LHCN-M2 (cell line): ENCODE data around the gene TACSTD2. TPM values are rescaled to one million over a fixed set of nuclear protein-coding genes. Genes with fewer than 3 reads are reported as not detected.
"Not testable (repeated sequence)": the region's sequence is repeated elsewhere in the genome, so short reads cannot be mapped to it uniquely, and the experiment has no call there.

Source experiments
- DNase-seq: peaks from one replicate; pipeline ENCODE4 v3.0.0-alpha.2; 2012; ENCODE audit warnings: low read depth
- total RNA-seq: library from RNA; depleted of rRNA; stranded (reverse); fragments of >200 nt; gene quantifications from 2 replicates; pipeline ENCODE4 v1.2.3, GENCODE V29; 2014

TACSTD2 gene
- total RNA-seq, 1 experiment from 2014 or later: not detected

DNA sequence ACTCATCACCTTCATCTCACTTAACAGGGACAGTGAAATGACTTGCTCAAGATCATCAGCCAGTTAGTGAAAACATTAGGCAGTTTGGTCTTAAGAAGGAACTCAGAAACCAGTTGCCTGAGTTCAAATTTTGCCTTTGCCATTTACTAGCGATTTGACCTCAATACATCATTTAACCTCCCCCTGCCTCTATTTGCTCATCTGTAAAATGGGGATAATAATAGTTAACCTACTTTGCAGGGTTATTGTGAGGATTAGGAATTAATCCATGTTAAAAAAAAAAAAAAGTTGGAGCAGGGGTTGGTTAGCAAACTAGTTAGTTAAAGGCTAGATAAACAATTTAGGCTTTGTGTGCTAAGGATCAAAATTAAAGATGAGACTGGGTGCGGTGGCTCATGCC is 10.6 kb upstream of the TACSTD2 start:
- DNase-seq: no peak

DNA sequence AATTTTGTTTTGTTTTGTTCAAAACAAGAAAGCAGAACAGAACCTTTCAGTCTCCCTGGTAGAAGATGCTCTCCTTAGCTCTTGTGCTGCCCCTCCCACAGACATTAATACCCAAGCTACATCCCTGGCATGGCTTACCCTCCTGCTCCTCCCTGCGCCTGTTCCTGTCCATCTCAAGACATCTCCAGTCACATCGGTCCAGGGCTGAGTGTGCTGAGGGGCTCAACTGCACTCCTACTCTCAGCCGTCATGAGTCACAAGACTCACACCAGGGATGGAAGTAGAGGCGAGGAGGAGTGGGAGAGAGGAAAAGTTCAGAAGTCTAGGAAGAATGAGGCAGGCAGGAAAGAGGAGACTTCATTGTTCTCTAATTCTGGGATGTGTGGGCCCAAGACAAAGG is 9.2 kb upstream of the TACSTD2 start:
- peak; percentile 98 for DNase-seq

DNA sequence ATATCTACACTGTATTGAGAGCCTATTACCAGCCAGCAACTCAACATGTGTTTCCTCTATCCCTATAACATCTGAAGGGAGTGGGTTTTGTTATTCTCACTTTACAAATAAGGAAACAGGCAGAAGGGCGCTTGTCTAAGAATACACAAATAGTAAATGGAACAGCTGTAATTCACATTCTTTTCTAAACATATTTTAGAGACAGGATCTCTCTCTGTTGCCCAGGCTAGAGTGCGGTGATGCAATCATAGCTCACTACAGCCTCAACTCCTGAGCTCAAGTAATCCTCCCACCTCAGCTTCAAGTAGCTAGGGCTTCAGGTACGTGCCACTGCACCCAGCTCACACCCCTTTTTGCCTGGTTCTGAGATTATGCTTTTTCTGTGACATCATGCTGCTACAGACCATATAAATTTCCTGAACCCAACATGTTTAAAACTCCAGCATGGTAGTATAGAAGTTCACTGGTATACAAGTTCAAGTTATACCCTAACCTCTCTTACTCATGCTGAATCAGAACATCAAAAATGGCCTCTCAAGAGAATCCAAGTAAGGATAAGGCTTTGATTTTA is 8.6 kb upstream of the TACSTD2 start:
- peak; percentile 55 for DNase-seq

DNA sequence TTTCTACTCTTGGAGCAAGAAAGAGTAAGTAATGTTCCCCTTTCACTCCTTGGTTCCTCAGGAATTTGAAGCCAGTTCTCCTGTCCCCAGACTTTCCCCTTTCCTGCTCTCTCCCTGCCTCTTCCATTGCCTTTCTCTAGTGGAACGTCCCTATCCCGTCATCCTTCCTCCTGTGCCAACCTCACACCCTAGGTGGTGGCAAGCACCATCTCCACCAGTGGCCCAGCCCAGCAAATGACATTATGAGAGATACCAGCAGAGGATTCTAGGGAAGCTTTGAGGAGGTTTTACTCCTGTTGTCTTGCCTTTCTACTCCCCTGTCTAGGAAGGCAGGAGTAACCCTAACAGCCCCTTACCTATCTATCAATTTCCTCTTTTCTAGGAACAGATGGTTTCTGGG is 8.1 kb upstream of the TACSTD2 start:
- DNase-seq: no peak

DNA sequence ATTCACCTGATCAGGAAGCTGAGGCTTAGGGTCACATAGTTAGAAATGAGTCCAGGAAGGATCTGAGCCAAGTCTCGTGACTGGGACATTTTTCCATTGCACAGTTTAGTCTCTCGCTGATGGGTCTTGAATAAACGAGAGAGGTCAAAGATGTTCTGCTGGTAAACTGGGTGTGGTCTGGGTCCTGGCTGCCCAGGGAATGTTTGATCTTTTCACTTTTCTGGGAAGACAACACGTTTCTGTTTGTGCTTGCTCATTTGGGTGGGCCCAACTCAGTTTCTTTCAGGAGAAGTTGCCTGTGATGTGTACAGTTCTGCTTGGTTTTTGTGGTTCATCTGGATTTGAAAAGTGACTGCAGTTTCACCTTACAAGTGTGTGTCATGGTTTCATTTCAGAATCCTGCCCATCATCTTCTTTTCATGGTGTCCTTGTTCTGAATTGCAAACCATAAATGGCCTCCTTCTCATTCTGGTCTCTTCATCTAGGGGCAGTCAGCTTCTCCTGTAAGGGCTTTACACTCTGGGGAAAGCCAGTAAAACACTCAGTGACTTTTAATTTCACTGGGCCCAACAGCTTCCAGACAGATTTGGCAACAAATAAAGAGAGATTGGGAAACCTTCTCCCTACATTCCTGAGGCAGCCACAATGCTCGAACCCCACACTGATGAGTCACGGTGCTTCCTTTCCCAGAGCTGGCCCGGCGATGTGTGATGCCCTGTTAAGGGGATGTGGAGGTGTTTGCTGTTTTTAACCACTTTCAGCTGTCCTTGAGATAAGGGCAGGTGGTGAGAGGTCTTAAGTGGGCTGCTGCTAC is 7.2 kb upstream of the TACSTD2 start:
- peak; percentile 98 for DNase-seq

DNA sequence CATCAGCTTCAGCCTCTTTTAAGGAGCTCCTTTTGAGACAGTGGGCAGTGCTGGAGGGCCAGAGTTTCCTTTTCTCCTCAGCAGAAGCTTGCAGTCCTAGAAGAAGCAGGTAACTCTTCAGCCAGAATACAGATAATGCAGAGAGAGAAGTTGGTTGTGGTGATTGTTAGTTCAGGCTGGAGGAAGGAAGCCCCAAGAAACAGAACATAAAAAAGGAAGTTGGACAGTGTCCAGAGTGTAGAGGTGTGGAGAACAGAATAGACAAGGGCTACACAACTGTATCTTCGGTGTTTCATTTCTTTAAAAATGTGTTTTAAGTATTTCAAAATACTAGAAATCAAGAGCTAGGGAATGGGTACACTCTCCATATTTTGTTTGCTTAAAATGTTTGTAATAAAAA is 6.4 kb upstream of the TACSTD2 start:
- DNase-seq: no peak

DNA sequence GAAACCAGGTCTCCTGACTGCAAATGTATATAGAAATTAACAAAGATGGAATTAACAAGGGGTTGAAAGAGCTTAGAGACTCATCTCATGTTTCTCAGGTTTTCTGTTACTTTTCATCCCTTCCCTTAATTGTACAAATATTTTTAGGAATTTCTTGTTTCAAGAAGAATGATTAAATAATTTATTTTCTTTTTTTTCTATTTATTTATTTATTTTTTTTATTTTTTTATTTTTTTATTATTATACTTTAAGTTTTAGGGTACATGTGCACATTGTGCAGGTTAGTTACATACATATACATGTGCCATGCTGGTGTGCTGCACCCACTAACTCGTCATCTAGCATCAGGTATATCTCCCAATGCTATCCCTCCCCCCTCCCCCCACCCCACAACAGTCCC is 5.1 kb upstream of the TACSTD2 start:
- not testable (repeated sequence) for DNase-seq

DNA sequence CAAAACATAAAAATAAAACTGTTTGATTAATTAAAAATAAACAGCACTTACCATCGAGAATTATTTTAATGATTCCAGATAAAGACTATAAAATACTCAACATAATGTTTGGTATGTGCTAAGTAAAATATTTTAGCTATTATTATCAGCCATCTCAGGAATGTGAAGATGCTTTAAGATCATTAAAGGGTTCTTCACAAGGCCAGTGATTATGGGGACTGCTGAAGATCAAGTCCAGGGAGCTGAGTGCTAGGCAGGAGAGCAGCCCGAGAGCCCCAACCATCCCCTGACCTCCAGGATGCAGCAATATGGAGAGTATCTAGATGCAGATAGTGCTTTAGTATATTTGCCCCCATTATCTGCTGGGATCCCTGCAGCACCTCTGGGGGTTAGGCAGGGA is 4.6 kb upstream of the TACSTD2 start:
- no peak for DNase-seq

DNA sequence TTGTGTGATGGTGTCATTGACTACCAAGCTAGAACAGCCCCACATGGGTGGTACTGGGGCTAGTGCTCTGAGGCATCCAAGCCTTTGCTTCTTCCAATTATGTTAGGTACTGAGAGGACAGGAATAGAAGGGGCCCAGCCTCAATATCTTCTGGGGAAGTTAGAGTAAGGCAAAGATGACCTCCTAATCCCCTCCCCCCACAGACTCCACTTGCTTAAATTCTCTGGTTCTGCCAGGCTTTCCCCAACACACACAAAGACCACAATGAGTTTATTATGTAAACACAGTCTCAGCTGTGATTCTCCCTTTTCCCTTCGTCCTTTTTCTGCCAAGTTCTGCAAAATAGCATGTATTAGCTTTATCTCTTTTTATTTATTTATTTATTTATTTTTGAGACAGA is 3.1 kb upstream of the TACSTD2 start:
- DNase-seq: peak; percentile 34

DNA sequence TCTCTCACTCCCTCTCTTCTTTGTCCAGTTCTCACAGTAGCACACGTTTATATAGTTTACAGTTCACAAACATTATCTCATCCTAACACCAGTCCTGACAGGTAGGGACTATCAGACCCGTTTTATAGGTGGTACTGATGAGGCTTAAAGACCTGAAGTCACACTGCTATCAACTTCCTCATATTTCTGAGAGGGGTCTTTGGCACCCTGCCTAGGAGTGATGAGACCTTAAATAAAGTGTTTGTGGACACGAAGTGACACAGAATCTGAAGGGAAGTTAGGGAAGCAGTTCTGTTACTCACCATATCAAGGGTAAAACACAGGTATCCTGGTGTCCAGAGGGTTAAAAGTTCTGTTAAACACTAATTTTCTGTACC is 590 bp upstream of the TACSTD2 start:
- DNase-seq: no peak

DNA sequence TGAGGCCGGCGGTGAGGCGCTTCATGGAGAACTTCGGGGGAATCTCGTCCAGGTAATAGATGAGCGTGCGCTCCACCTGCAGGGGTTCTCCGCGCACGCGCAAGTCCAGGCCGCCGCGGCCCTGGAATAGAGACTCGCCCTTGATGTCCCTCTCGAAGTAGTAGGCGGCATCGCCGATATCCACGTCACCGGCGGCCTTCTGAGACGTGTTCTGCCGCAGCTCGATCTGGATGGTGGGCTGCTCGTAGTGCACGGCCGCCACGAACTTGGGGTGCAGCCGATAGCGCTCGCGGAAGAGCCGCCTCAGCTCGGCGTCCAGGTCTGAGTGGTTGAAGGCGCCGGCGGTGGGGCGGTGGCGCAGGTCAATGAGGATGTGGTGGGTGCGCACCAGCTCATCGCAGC is 726 bp downstream of the TACSTD2 start:
- no peak for DNase-seq

DNA sequence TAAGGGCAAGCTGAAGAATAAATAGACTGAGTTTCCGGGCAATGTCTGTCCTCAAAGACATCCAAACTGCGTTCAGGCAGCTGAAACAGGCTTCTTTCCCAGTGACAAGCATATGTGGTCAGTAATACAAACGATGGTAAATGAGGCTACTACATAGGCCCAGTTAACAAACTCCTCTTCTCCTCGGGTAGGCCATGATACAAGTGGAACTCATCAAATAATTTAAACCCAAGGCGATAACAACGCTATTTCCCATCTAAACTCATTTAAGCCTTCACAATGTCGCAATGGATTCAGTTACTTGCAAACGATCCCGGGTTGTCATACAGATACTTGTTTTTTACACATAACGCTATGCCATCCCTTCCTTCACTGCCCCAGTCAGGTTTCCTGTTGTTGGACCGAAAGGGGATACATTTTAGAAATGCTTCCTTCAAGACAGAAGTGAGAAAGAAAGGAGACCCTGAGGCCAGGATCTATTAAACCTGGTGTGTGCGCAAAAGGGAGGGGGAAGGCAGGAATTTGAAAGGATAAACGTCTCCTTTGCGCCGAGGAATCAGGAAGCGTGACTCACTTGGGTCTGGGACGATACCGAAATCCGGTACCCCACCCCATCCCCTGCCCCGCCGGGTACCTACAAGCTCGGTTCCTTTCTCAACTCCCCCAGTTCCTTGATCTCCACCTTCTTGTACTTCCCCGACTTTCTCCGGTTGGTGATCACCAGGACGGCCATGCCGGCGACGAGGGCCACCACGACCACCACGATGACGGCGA is 1.3 kb downstream of the TACSTD2 start:
- DNase-seq: no peak

DNA sequence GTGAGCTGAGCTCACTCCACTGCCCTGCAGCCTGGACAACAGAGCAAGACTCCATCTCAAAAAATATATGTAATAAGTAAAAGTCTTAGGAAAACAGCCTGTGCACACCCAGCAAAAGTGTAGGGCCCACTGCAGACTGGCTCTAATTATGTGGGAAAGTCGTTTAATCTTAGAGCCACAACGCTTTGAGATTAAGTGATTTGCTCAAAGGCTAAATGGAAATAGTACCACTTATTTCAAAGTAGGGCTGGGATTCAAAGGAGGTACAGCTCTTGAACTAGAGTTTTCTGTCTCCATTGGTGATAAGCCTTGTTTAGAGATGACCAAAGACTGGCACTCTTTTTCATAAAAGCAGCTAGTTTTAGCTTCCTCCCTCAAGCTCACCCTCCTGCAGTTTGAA is 2.2 kb downstream of the TACSTD2 start:
- DNase-seq: no peak

DNA sequence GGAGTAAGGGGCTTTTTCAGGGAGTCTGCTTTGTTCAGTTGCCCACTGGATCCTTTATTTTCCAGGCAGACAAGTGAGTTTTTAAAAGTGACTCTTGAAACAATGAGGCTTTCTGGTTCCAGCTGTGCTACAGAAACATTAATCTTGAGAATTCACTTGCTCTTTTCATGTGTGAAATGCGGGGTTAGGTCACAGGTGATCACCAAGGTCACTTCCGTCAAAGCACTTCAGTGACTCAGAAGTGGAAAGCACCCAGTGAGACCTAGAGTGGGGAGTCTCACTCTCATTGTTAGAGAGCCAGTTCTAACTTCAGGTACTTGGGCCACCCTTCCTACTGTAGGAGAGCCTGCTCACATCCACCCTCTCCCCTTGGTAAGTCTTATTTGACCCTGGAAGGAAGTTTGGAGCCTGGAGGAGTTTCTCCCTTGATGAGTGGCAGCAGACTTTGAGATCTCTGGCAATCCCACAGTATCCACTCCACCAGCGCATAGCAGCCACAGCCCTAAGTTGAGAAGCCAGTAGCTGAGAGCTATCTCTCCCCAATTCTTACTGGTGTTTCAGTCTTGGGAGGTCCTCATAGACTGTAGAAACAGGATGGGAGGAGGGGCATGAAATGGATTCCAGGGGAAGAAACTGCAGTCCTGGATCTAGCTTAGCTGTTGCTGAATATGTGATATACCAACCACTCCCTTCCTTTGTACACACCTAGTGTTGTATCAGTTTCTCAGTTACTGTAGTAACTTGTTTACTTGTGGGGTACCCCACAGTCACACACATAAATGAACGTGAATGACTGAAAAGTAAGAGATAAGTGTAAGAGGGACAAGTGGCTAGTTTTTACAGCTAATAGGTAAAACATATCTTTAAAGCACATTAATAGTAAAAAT is 3.1 kb downstream of the TACSTD2 start:
- no peak for DNase-seq

DNA sequence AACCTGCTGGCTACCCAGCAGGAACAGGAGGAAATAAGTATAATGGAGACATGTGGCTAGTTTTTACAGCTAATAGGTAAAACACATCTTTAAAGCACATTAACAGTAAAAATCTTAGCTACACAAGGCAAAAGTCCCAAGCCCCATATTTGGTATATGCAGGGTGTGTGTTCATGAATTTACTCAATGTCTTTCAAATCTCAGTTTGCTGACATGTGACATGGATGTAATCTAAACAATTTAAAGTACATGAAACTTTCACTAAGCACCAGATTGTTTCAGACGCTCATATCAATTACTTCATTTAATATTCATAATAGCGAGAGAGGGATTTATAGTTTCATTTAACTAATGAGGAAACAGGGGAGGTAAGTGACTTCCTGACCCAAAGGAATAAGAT is 3.9 kb downstream of the TACSTD2 start:
- DNase-seq: no peak

DNA sequence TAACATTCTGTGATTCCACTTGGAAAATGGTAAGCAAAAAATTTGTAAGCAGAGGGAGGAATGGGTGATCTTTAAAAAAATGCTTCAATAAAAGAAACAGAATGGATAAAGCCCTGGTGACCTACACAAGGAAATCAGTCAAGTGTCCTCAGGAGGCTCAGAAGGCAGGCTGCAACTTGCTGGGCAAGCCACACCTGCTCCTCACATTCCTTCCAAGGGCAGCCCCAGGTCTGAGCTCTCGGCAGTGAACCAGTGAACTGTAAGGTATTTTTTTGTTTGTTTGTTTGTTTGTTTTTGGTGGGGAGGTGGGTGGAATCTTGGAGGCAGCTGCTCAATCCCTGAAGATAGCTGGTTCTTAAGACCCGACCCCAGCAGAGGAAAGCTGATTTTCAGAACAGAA is 4.4 kb downstream of the TACSTD2 start:
- no peak for DNase-seq

DNA sequence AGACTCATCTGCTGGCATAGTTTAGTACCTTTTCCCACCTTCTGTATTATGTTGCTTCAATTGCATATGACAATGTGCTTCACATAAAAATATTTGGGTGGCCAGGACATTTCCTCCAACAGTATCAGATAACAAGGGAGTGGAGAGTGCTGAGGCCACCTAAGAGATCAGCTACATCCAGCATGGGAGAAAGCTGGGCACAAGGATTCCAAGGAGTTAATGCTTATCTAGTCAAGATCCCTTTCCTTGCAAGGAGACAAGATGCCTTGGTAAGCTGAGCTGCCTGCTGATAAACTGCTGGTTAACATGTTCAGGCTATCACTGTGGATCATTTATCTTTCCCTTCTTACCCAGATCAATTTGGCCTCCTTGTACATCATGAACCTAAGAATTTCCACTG is 5.4 kb downstream of the TACSTD2 start:
- no peak for DNase-seq

DNA sequence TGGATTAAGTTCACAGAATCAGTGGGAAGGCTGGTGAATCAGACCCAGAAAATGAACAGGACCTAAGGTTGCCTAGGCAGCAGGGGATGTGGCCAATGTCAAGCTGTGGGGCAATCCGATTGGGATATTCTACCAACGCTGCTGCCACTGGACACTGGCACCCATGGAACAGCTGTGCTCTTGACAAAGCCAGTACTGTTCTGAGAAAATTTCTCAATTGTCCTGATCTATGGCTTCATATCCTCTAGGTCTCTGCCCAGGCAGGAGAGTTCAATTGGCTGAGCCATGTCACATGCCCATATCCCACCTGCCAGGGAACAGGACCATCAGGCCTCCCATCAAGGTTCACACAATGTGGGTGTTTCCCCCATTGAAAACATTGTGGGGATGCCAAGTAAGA is 6.2 kb downstream of the TACSTD2 start:
- peak; percentile 68 for DNase-seq

DNA sequence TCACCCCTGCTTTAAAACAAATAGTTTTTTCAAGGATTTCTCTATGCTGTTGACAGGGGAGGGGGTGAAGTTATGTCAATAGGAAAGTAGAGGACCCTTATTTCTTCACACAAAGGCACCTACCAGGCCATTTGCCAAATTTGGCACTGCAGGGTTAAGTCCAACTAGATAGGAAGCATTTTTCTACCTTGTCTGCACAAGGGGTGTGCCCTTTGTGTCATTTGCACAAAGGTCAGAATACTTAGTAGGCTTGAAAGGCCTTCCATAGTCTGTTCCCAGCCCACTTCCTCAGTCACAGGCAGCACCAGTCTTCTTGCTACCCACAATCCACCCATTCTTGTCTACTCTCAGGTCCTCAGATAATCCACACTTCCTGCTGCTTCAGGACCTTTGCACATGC is 7.0 kb downstream of the TACSTD2 start:
- no peak for DNase-seq

DNA sequence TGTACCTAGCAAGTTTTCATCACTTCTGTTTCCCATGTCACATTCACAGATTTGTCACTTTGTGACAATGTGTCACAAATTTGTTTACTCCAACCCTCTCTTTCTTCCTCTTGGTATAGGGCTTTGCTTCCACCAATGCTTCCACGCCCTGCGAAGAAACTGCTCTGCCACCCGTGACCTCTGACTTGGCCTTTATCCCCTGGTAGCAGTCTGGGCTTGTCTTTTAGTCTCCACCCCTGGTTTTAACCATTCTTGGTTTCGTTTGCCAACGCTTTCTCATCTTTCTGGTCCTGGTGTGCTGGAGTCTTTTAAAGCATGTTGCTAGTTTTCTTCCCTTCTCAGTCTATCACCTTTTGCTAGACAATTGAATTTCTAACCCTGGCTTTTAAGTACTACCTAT is 8.1 kb downstream of the TACSTD2 start:
- DNase-seq: no peak

DNA sequence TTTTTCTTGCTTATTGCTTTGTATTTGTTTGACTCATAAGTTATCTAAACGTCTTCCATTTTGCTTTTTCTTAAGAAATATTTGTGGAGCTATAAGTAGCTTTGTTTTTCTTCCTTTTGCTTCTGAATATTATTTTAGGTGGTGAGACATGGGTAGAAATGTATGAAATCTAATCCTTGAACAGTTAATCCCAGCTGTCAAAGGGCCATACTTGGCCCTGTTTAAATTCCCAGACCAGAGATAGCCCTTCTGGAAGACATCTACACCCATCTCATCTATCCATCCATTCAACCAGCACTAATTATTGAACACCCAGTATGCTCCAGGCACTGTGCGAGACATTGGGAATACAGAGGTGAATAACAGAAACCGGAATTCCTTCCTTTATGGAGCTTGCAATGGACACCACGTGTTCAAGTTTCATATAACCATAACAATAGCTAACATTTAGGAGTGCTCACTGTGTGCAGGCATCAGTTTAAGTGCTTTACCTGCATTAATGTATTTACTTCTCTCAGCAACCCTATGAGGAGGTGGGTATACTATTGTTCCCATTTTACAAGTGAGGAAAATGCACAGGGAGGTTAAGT is 8.7 kb downstream of the TACSTD2 start:
- peak; percentile 36 for DNase-seq
